Measurements from ENCODE around the gene IGSF21.
"Not testable (repeated sequence)": the region's sequence is repeated elsewhere in the genome, so short reads cannot be mapped to it uniquely, and the experiment has no call there.

Gene IGSF21

DNA sequence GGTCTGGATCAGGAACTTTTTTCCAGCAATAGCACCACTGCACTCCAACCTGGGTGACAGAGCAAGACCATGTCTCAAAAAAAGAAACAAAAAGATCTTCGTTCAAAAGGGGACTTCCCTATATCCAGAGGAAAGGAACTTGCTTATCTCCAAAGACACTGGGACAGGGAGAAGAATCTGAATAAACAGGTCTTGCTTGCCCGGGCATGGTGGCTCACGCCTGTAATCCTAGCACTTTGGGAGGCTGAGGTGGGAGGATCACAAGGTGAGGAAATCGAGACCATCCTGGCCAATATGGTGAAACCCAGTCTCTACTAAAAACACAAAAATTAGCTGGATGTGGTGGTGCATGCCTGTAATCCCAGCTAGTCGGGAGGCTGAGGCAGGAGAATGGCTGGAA, 308.5 kb downstream of the IGSF21 start:
- not testable (repeated sequence) for DNase-seq (ENCODE audit: low read depth in 2 of 3, low spot score in 1 of 3)

DNA sequence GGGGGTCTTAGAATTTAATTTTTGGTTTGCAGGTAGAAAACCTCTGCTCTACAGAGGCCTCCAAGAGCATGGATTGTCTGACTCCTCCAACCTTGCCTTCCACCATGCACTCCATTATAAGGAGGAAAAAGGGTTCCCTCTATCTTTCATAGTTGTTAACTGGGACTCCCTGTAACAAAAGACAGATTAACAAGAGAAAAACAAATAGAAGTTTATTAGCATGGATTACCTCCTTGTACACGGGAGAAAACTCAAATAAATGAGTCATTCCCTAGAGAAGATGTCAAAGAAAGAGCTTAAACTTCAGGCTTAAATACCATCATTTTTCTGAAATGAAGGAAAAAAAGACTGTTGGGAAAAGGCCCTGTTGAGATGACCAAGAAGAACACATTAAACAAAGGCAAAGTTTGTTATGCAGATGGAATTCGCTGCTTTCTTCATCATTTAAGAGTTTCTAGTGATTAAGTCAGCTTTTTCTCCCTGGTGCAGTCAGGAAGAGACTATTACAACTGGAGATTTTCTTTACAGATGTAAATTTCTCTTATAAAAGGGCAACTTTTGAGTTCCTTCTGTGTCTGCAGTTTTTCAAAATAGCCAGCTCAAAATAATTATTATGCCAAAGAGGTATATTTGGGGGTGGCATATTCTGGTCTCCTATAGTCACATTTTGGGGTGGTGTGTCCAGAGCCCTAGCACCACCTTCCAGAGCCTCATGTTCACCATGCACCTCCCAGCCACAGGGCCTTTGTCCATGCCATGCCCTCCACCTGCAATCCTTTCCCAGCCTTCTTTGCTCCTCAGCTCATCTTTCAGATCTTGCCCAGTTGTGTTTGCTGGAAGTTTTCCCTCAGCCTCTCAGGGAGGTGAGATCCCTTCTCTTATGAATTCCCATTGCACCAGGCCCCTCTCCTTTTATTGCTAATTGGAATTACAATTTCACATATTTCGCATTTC, 310.0 kb downstream of the IGSF21 start:
- no peak for DNase-seq (ENCODE audit: low read depth in 2 of 3, low spot score in 1 of 3)

DNA sequence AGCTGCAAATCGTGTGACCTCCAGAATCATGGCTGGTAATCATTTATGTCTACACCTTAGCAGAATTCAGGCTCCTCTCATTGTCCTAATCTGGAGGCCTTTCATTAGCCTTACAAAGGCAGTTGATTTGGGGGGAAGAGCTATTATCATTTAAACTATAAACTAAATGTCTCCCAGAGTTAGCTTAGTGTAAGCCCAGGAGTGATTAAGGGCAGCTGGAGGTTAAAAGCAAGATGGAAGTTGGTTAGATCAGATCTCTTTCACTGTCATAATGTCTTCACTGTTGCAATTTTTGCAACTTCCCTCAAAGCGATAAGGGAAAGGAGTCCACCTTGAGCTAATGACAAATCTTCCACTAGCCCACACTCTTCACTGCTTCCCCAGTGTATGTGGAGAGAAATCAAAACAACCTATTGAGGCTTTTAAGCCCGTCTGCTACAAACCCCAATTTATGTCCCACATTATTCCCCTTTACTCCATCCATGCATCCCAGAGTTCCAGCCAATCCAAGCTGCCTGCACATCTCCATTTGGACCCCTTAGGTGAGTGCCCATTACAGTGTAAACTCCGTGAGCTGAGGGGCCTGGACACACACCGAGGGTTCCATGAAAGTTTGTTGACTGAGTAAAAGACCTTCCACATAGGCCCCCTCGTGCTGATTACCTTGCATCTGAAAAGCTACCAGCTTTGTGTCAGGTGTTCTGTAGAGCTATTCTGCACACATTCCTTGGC, 311.7 kb downstream of the IGSF21 start:
- DNase-seq (ENCODE audit: low read depth in 2 of 3, low spot score in 1 of 3): no peak

DNA sequence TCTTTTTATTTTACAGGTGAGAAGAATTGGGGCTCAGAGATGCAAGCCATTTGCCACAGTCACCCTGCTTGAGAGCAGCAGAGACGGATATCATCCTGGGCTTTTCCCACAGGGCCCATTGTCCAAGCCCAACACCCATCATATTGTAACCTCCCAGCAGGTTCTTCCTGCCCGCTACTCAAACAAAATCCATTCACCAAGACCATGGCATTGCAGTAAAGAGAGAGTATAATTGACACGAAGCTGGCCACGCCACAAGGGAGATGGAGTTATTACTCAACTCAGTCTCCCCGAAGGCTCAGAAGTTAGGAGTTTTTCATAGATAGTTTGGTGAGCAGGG, 312.2 kb downstream of the IGSF21 start:
- no peak for DNase-seq (ENCODE audit: low read depth in 2 of 3, low spot score in 1 of 3)

DNA sequence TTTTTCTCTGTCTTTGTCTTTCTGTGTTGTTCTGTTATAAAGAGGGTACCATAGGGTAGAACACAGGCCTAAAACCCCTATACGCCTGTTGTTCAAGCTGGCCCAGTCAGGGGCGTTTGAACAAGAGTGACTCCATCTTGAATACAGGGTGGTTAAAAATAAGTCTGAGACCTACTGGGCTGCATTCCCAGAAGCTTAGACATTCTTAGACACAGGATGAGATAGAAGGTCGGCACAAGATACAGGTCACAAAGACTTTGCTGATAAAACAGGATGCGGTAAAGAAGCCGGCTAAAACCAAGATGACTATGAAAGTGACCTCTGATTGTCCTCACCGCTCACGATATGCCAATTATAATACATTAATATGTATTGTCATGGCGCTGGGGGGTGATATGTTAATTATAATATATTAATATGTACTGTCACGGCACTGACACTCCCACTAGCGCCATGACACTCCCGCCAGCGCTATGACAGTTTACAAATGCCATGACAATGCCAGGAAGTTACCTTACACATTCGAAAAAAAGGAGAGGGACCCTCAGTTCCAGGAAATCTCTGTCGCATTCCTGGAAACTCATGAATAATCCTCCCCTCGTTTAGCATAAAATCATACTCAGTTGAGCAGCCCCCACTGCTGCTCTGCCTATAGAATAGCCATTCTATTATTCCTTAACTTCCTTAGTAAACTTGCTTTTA, 314.6 kb downstream of the IGSF21 start:
- no peak for DNase-seq (ENCODE audit: low read depth in 2 of 3, low spot score in 1 of 3)

DNA sequence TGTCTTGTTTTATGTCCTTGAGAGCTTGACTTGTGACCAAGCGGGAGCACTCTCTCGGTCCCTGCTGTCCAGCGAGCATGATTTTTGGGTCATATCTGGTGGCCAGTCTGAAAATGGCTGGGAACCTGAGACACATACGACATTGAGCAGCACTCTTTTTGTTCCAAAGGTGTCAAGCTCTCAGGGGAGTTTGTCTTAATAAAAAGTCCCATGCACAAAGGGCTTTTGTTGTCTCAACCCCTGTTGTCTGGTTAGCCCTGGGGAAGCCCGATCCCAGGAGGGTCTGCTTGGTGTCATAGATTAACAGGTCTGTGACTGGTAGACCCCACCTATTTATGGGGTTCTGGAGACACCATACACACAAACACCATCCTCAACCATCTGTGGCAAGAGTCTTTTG, 315.4 kb downstream of the IGSF21 start:
- DNase-seq (ENCODE audit: low read depth in 2 of 3, low spot score in 1 of 3): no peak

DNA sequence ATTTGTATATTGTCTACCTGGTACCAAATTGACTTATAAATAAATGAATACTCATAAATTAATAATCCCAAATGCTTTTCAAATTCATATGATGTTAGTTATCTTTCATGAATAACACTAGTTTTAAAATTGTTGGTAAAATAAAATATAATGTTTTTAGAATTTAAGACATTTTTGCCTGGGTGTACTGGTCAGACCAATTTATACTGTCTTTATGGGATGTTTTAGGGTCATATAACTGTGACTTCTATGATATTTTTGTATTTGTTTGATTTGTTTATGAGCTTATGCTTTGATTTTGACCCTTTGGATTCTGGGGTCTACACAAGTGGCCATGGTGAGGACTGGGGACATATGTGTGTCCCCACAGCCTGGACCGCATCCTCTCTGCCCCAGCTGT, 319.0 kb downstream of the IGSF21 start:
- no peak for DNase-seq (ENCODE audit: low read depth in 2 of 3, low spot score in 1 of 3)

All from stimulated activated CD4-positive, alpha-beta T cell treated with anti-CD3 and anti-CD28 coated beads, Interleukin-12 subunit alpha, Interleukin-12 subunit beta, amount 100 ng/mL, for 48 hours (primary cell).